ENCODE results near the gene GLIPR2. TPM values are rescaled to one million over a fixed set of nuclear protein-coding genes. Genes with fewer than 3 reads are reported as not detected.

The GLIPR2 gene
- total and polyA plus RNA-seq, 2 donors (not counting 3 experiments of a cell fraction or from before 2014, with no cell fraction given): 22.0 to 42.4 TPM

GRCh38 chr9:36099718-36100117 is 36.8 kb upstream of the GLIPR2 start:
- Histone ChIP-seq H3K4me2 (ENCODE audit: insufficient read depth, low read length) (no peak overlapping the region), H3K4me3 (replicated peaks in 1 of 3; ENCODE audit: insufficient read depth in 1 of 3, low read depth in 1 of 3, low read length in 3 of 3) (no peak overlapping the region), H3K4me1 (ENCODE audit: control insufficient read depth, extremely low read depth, insufficient read depth, low read length) (peaks cover 19% of the 10 kb centered on the region), H3K9ac (replicated peaks; ENCODE audit: extremely low read depth, insufficient read depth, low read length) (no peak overlapping the region), H2AFZ (ENCODE audit: low read depth, low read length) (no peak overlapping the region), H3K27ac (ENCODE audit: insufficient read depth, low read depth, low read length) (no peak overlapping the region), H3K79me2 (ENCODE audit: control insufficient read depth, insufficient read depth, low read length) (no peaks in the 10 kb centered on the region), H3K9me3 (replicated peaks; ENCODE audit: control insufficient read depth, insufficient read depth, low read length) (no peaks in the 10 kb centered on the region), H3K27me3 (ENCODE audit: control insufficient read depth in 2 of 2, insufficient read depth in 2 of 2, low read length in 2 of 2) (no peaks in the 10 kb centered on the region), H3K9me1 (replicated peaks; ENCODE audit: control insufficient read depth, extremely low read depth, insufficient read depth, low read length) (no peaks in the 10 kb centered on the region), H3K36me3 (ENCODE audit: control insufficient read depth in 2 of 2, extremely low read depth in 1 of 2, insufficient read depth in 2 of 2, low read length in 2 of 2) (no peaks in the 10 kb centered on the region), H4K20me1 (replicated peaks; ENCODE audit: control insufficient read depth, extremely low read depth, insufficient read depth, low read length) (no peaks in the 10 kb centered on the region)
- FAIRE-seq: no peak
- no TSS peak for BruUV-seq (replicated peaks)
- DNase-seq (ENCODE audit: low read depth, low spot score): no peak
- intact Hi-C loops (cut with micrococcal nuclease): loop anchor here (5.0 kb wide), 2 partner anchors 92 to 142 kb away; partner anchors contain the start of gene OR2S2
- ChIA-PET CTCF (interaction anchor here (1.0 to 6.7 kb wide), 7 partner anchors 26 to 197 kb away, joined by 4 to 189 read pairs (median 16); partner anchors contain the start of gene CCIN), POLR2A (no interaction called here)
- dilution Hi-C loops (cut with MboI; ENCODE audit: extremely low pct_ligation_motif_present, low sequenced_read_pairs): no loop called here
- TF ChIP-seq GATA2 (IDR thresholded peaks at IDR 0.05; ENCODE audit: insufficient read depth, insufficient read length, low read depth, low read length) (no peak), MAX (IDR thresholded peaks at IDR 0.05; ENCODE audit: insufficient read depth, insufficient read length) (no peak), POLR2A (IDR thresholded peaks at IDR 0.05; ENCODE audit: low read depth, low read length) (no peak), FOS (IDR thresholded peaks at IDR 0.05; ENCODE audit: borderline replicate concordance, insufficient read depth, low read length) (no peak), MYC (IDR thresholded peaks at IDR 0.05; ENCODE audit: low read depth, low read length) (no peak), EZH2 (IDR thresholded peaks at IDR 0.05; ENCODE audit: borderline replicate concordance, low read depth, low read length, severe bottlenecking) (no peak), JUN (IDR thresholded peaks at IDR 0.05; ENCODE audit: borderline replicate concordance, insufficient read depth, insufficient read length, low read depth) (no peak), POLR2AphosphoS5 (IDR thresholded peaks at IDR 0.05; ENCODE audit: insufficient read depth, low read depth, low read length) (no peak), CTCF (IDR thresholded peaks at IDR 0.05; ENCODE audit: extremely low read depth in 1 of 2, insufficient read depth in 1 of 2, low read depth in 1 of 2, low read length in 2 of 2) (no peak)
